HG02943 (cell line): ENCODE measurements around the gene SPDYE18.
"Not testable (repeated sequence)": the region's sequence is repeated elsewhere in the genome, so short reads cannot be mapped to it uniquely, and the experiment has no call there.

ENCODE experiments used
- ATAC-seq: cut with Tn5 transposase; IDR thresholded peaks from one replicate; pipeline ENCODE4 v1.9.1; 2021; ENCODE audit warnings: mild to moderate bottlenecking, low read depth, moderate library complexity; ENCODE audit not compliant: unreplicated experiment

Gene SPDYE18, protein sequence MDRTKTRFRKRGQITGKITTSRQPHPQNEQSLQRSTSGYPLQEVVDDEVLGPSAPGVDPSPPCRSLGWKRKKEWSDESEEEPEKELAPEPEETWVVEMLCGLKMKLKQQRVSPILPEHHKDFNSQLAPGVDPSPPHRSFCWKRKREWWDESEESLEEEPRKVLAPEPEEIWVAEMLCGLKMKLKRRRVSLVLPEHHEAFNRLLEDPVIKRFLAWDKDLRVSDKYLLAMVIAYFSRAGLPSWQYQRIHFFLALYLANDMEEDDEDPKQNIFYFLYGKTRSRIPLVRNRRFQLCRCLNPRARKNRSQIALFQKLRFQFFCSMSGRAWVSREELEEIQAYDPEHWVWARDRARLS

DNA sequence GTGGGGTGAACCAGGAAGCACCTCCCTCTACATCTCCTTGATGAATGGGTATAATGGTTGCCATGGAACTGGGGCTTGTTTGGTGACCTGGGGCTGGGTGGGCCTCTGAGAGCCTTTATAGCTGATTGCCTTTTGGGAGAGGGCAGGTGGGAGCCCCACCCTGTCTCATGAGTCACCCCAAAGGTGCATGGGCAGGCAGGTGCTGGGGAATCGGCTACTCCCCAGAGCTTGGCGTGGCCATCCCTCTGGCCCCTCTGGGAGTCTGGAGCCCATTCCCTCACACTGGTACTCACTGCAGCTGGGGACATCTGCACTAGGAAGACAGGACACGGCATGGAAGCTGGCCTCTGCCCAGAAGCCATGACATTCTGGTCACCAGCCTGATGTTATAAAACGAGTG is at the start of gene SPDYE18:
TSS of gene SPDYE18 (minus strand) at position 2 of the 400 bp plus-strand sequence. CDS start 2,046 bp downstream, outside the sequence.
- ATAC-seq: not testable (repeated sequence)

GRCh38 chr7:77108362-77108761 is 46.0 kb upstream of the SPDYE18 start:
- not testable (repeated sequence) for ATAC-seq

- not testable (repeated sequence) for ATAC-seq
Observed at GRCh38 chr7:77107659-77108058, 45.3 kb upstream of the SPDYE18 start.

- not testable (repeated sequence) for ATAC-seq
Observed at GRCh38 chr7:77105904-77106303, 43.5 kb upstream of the SPDYE18 start.

DNA sequence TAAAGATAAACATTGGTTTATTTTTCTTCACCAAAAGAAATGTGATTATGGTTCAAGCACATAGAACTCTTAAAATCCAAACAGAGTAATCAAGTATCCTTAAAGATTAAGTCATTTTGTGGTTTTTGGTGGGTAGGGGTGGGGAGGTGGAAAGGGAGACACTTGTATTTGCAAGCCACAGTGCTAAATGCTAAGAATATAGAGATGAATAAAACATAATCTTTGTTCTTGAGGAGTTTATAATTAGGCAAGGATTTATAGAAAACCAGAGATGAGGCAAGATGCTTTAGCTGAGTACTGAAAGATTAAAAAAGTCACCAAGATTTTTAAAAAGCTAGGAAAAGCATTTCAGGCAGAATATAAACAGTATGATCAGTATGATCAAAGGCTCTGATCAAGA is 40.3 kb upstream of the SPDYE18 start:
- not testable (repeated sequence) for ATAC-seq

GRCh38 chr7:77101187-77101586 is 38.8 kb upstream of the SPDYE18 start:
- not testable (repeated sequence) for ATAC-seq

DNA sequence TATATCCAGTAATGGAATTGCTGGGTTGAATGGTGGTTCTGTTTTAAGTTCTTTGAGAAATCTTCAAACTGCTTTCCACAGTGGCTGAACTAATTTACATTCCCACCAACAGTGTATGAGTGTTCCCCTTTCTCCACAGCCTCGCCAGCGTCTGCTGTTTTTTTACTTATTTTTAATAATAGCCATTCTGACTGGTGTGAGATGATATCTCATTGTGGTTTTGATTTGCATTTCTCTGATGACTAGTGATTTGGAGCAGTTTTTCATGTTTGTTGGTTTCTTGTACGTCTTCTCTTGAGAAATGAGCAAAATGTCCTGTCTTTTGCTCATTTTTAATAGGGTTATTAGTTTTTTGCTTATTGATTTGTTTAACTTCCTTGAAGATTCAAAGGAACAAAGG is 38.1 kb upstream of the SPDYE18 start:
- ATAC-seq: not testable (repeated sequence)

GRCh38 chr7:77092301-77092700 is 29.9 kb upstream of the SPDYE18 start:
- ATAC-seq: not testable (repeated sequence)

- ATAC-seq: not testable (repeated sequence)
Observed at GRCh38 chr7:77082192-77082591, 19.8 kb upstream of the SPDYE18 start.

DNA sequence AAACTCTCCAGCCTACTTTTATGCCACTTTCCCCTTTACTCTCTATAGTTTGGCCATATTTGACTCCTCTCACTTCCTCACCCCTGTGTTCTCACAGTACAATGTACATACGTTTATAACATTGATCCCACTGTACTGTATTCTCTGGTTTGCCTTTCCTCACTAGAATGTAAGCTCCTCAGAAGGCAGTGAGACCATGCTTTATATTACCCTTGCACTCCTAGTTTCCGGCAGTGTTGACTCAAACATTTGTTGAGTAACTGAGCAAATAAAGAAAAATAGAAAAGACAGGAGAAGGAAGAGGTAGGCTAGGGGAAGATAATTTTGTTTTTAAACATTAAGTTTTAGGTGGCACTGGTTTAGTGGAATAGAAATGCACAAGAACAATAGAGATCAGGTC is 17.9 kb upstream of the SPDYE18 start:
- not testable (repeated sequence) for ATAC-seq

- not testable (repeated sequence) for ATAC-seq
Observed at GRCh38 chr7:77079624-77080023, 17.3 kb upstream of the SPDYE18 start.

- not testable (repeated sequence) for ATAC-seq
Observed at GRCh38 chr7:77079112-77079511, 16.8 kb upstream of the SPDYE18 start.

DNA sequence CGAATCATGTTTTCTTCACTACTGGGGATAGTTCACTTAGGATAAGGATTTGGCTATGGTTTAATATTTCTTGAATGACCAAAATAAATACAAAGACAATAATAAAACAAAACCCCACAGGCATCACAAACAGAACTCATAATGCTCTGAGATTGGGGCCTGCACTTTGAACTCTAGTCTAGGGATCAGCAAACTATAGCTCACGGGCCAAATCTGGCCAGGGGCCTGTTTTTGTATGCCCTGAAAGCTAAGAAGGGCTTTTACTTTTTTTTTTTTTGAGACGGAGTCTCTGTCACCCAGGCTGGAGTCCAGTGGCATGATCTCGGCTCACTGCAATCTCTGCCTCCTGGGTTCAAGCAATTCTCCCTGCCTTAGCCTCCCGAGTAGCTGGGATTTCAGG is 14.7 kb upstream of the SPDYE18 start:
- not testable (repeated sequence) for ATAC-seq

- ATAC-seq: not testable (repeated sequence)
Observed at GRCh38 chr7:77074786-77075396, 12.5 kb upstream of the SPDYE18 start.

GRCh38 chr7:77071108-77071507 is 8.8 kb upstream of the SPDYE18 start:
- ATAC-seq: not testable (repeated sequence)

DNA sequence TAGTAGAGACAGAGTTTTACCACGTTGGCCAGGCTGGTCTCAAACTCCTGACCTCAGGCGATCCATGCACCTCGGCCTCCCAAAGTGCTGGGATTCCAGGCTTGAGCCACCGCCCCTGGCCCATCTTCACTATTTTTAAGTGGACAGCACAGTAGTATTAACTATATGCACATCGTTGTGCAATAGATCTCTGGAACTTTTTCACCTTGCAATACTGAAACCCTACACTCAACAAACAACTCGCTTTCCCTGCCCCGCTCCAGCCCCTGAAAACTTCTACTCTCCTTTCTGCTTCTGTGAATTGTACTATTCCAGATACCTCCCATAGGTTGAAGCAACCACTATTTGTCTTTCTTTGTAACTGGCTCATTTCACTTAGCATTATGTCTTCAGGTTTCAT is 3.5 kb upstream of the SPDYE18 start:
- not testable (repeated sequence) for ATAC-seq

DNA sequence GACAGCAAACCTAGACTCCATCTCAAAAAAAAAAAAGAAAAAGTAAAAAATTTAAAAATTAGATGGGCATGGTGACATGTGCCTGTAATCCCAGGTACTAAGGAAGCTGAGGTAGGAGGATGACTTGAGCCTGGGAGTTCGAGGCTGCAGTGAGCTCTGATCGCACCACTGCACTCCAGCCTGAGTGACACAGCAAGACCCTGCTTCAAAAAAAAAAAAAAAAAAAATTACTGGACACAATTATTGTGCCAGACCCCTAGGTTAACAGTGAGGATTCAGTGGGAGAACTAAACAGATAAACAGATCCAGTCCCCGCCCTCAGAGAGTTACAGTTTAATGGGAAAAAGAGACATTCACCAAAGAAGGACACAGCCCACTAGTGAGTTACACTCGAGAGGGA is 1.4 kb upstream of the SPDYE18 start:
- not testable (repeated sequence) for ATAC-seq

GRCh38 chr7:77032261-77032660 is 30.1 kb downstream of the SPDYE18 start, which contains the start of gene SPDYE17:
Gene SPDYE17 (minus strand): TSS chr7:77032361. CDS start chr7:77030570, 1,791 bp downstream.
- not testable (repeated sequence) for ATAC-seq

- not testable (repeated sequence) for ATAC-seq
Observed at GRCh38 chr7:77026349-77026748, 36.0 kb downstream of the SPDYE18 start.

DNA sequence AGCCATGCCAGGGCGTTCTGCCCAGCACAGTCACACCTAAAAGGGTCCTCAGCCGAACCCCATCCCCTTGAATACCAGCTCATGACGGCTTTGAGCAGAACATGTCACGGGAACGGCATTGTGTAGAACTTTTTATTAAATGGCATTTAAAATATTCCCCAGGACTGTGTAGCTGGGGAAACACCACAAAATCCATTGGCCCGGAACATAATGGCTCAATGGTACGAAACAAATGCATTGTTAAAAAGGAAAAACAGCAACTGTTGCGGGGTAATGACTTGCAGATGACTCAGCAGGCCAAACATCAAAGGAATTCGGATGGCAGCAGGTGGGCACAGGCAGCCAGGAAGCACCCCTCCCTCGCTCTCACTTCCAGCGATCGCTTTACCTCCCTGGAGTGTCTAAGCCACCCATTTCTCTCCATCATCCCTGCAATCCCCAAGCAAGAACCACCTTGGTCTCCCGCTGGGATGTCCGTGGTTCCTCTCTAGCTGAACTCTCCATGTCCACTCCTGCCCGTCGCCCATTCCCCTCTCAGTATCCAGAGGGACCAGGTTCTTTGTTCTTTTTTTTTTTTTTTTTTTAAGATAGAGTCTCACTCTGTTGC is 52.2 kb downstream of the SPDYE18 start:
- ATAC-seq: not testable (repeated sequence)

- ATAC-seq: not testable (repeated sequence)
Observed at GRCh38 chr7:77008000-77008399, 54.4 kb downstream of the SPDYE18 start.
